Liver (tissue), 3 donors: Measurements from ENCODE around the gene PTPRD.

Source experiments
- CTCF ChIP-seq: fragments of 150-350 bp; IDR thresholded peaks from 2 replicates; pipeline ENCODE4 v1.5.1; 2017; ENCODE audit warnings: improper control_type of control experiment, low read depth, low read length; ENCODE audit not compliant: missing input control
- EGR1 ChIP-seq, 2 donors: IDR thresholded peaks; 2 replicates each; pipeline ENCODE4 v1.6.1; 2016 to 2018; ENCODE audit warnings: antibody characterized with exemption in 2 of 2, low read depth in 2 of 2
- FOXA1 ChIP-seq: IDR thresholded peaks from 2 replicates; pipeline ENCODE4 v1.6.1; 2016; ENCODE audit warnings: antibody characterized with exemption
- GABPA ChIP-seq, 2 donors: IDR thresholded peaks in 1 of 2; conservative IDR thresholded peaks in 1 of 2; 2 replicates each; pipeline ENCODE4 v1.6.1; 2016; ENCODE audit warnings: antibody characterized with exemption in 2 of 2, mild to moderate bottlenecking in 1 of 2, moderate library complexity in 1 of 2
- JUND ChIP-seq, 2 donors: IDR thresholded peaks; 2 replicates each; pipeline ENCODE4 v1.6.1; 2016; ENCODE audit warnings: antibody characterized with exemption in 2 of 2
- RAD21 ChIP-seq, 2 donors: IDR thresholded peaks; 2 replicates each; pipeline ENCODE4 v1.6.1; 2016; ENCODE audit warnings: antibody characterized with exemption in 2 of 2, mild to moderate bottlenecking in 2 of 2
- RXRA ChIP-seq, 2 donors: IDR thresholded peaks; 2 replicates each; pipeline ENCODE4 v1.6.1; 2017 to 2018; ENCODE audit warnings: antibody characterized with exemption in 2 of 2, mild to moderate bottlenecking in 1 of 2
- TAF1 ChIP-seq: conservative IDR thresholded peaks from 2 replicates; pipeline ENCODE4 v1.6.1; 2016; ENCODE audit warnings: antibody characterized with exemption, mild to moderate bottlenecking
- YY1 ChIP-seq: IDR thresholded peaks from 2 replicates; pipeline ENCODE4 v1.6.1; 2016; ENCODE audit warnings: antibody characterized with exemption, mild to moderate bottlenecking
- ZBTB33 ChIP-seq: IDR thresholded peaks from 2 replicates; pipeline ENCODE4 v1.6.1; 2016; ENCODE audit warnings: antibody characterized with exemption
- donor health status: healthy.
- donor health status: healthy.

- TF ChIP-seq RAD21 (IDR thresholded peaks at IDR 0.05) (no peak), RXRA (IDR thresholded peaks at IDR 0.05) (no peak), CTCF (no peak), ZBTB33 (no peak), EGR1 (IDR thresholded peaks at IDR 0.05; ENCODE audit: low read depth in 2 of 2) (no peak), JUND (IDR thresholded peaks at IDR 0.05) (no peak), GABPA (IDR thresholded peaks at IDR 0.05 in 1 of 2, conservative IDR thresholded peaks at IDR 0.05 in 1 of 2) (no peak), FOXA1 (no peak), YY1 (no peak), TAF1 (no peak)
Measured at GRCh38 chr9:10014889-10015288, 597.9 kb downstream of the PTPRD start.
